ENCODE data around the gene ASIC2. TPM values are rescaled to one million over a fixed set of nuclear protein-coding genes. Genes with fewer than 3 reads are reported as not detected.

ASIC2 gene
- not detected in 2 replicates for total RNA-seq

- peaks cover 7% of the 10 kb centered on the region for H3K27me3 ChIP-seq (ENCODE audit: insufficient read depth, low read length)
- H3K27ac ChIP-seq (ENCODE audit: low read depth, low read length) = no peak within 1 kb of the TSS
- no peaks in the 10 kb centered on the region for H3K4me1 ChIP-seq (ENCODE audit: insufficient read depth, low read length)
- no peak within 1 kb of the TSS for H3K4me3 ChIP-seq (ENCODE audit: insufficient read depth, low read length)
- no peaks in the 10 kb centered on the region for H4K20me1 ChIP-seq (ENCODE audit: insufficient read depth, low read length)
- no peaks in the 10 kb centered on the region for H3K9me3 ChIP-seq (ENCODE audit: low read depth, low read length)
- H3K79me2 ChIP-seq (ENCODE audit: insufficient read depth, low read length) = no peaks in the 10 kb centered on the region
- no peak for DNase-seq (ENCODE audit: insufficient read length, low spot score, missing footprints)
- H3K36me3 ChIP-seq (ENCODE audit: insufficient read depth, low read length) = no peaks in the 10 kb centered on the region
- H2AFZ ChIP-seq (ENCODE audit: low read length) = no peak within 1 kb of the TSS
- no peak for TF ChIP-seq CTCF (IDR thresholded peaks at IDR 0.05; ENCODE audit: extremely low read depth, low read depth, low read length)
- no peak within 1 kb of the TSS for H3K4me2 ChIP-seq (ENCODE audit: insufficient read depth, low read length)
Observed at GRCh38 chr17:33292981-33293867, at the start of gene ASIC2. Gene ASIC2 (minus strand): TSS chr17:33293295.

GRCh38 chr17:33342025-33342424 lies 48.9 kb upstream of the ASIC2 start:
- no peak overlapping the region for H3K27ac ChIP-seq (ENCODE audit: low read depth, low read length)
- H3K4me1 ChIP-seq (ENCODE audit: insufficient read depth, low read length) = no peaks in the 10 kb centered on the region
- H3K36me3 ChIP-seq (ENCODE audit: insufficient read depth, low read length) = no peaks in the 10 kb centered on the region
- no peaks in the 10 kb centered on the region for H3K9me3 ChIP-seq (ENCODE audit: low read depth, low read length)
- DNase-seq (ENCODE audit: insufficient read length, low spot score, missing footprints) = no peak
- no peaks in the 10 kb centered on the region for H4K20me1 ChIP-seq (ENCODE audit: insufficient read depth, low read length)
- no peaks in the 10 kb centered on the region for H3K79me2 ChIP-seq (ENCODE audit: insufficient read depth, low read length)
- H2AFZ ChIP-seq (ENCODE audit: low read length) = no peak overlapping the region
- H3K4me2 ChIP-seq (ENCODE audit: insufficient read depth, low read length) = no peak overlapping the region
- no peak overlapping the region for H3K4me3 ChIP-seq (ENCODE audit: insufficient read depth, low read length)
- TF ChIP-seq CTCF (IDR thresholded peaks at IDR 0.05; ENCODE audit: extremely low read depth, low read depth, low read length) = no peak
- no peaks in the 10 kb centered on the region for H3K27me3 ChIP-seq (ENCODE audit: insufficient read depth, low read length)

GRCh38 chr17:33338242-33338641 lies 45.1 kb upstream of the ASIC2 start:
- no peak for TF ChIP-seq CTCF (IDR thresholded peaks at IDR 0.05; ENCODE audit: extremely low read depth, low read depth, low read length)
- Histone ChIP-seq H3K36me3 (ENCODE audit: insufficient read depth, low read length) (no peaks in the 10 kb centered on the region), H3K4me3 (ENCODE audit: insufficient read depth, low read length) (no peak overlapping the region), H2AFZ (ENCODE audit: low read length) (no peak overlapping the region), H3K27me3 (ENCODE audit: insufficient read depth, low read length) (no peaks in the 10 kb centered on the region), H3K27ac (ENCODE audit: low read depth, low read length) (no peak overlapping the region), H3K9me3 (ENCODE audit: low read depth, low read length) (no peaks in the 10 kb centered on the region), H3K79me2 (ENCODE audit: insufficient read depth, low read length) (no peaks in the 10 kb centered on the region), H3K4me1 (ENCODE audit: insufficient read depth, low read length) (no peaks in the 10 kb centered on the region), H3K4me2 (ENCODE audit: insufficient read depth, low read length) (no peak overlapping the region), H4K20me1 (ENCODE audit: insufficient read depth, low read length) (no peaks in the 10 kb centered on the region)
- DNase-seq (ENCODE audit: insufficient read length, low spot score, missing footprints) = no peak

GRCh38 chr17:33335491-33336173 lies 42.5 kb upstream of the ASIC2 start:
- Histone ChIP-seq H2AFZ (ENCODE audit: low read length) (no peak overlapping the region), H3K4me3 (ENCODE audit: insufficient read depth, low read length) (no peak overlapping the region), H3K27ac (ENCODE audit: low read depth, low read length) (no peak overlapping the region), H3K27me3 (ENCODE audit: insufficient read depth, low read length) (no peaks in the 10 kb centered on the region), H3K4me1 (ENCODE audit: insufficient read depth, low read length) (no peaks in the 10 kb centered on the region), H4K20me1 (ENCODE audit: insufficient read depth, low read length) (no peaks in the 10 kb centered on the region), H3K36me3 (ENCODE audit: insufficient read depth, low read length) (no peaks in the 10 kb centered on the region), H3K9me3 (ENCODE audit: low read depth, low read length) (no peaks in the 10 kb centered on the region), H3K4me2 (ENCODE audit: insufficient read depth, low read length) (no peak overlapping the region), H3K79me2 (ENCODE audit: insufficient read depth, low read length) (no peaks in the 10 kb centered on the region)
- TF ChIP-seq CTCF (IDR thresholded peaks at IDR 0.05; ENCODE audit: extremely low read depth, low read depth, low read length) = no peak
- DNase-seq (ENCODE audit: insufficient read length, low spot score, missing footprints) = no peak

Measured in osteoblast (primary cell).